K562 (cell line): ENCODE results near the gene GABARAPL1. TPM values are rescaled to one million over a fixed set of nuclear protein-coding genes. Genes with fewer than 3 reads are reported as not detected.

Experiments used
- CUX1 ChIP-seq: fragments of 200-800 bp; sonication (Bioruptor generic); IDR thresholded peaks from 2 replicates; pipeline ENCODE4 v1.6.1; 2016; ENCODE audit warnings: missing genetic modification characterization, missing compliant biosample characterization
- KLF6 ChIP-seq: fragments of 250-450 bp; sonication (Bioruptor Pico); IDR thresholded peaks from 2 replicates; pipeline ENCODE4 v1.4.0; 2020; ENCODE audit warnings: mild to moderate bottlenecking, moderate library complexity, borderline replicate concordance
- RBFOX2 ChIP-seq: fragments of 200-400 bp; formaldehyde crosslinking; IDR thresholded peaks from 2 replicates; pipeline ENCODE4 v1.6.1; 2017; ENCODE audit warnings: low read depth, mild to moderate bottlenecking, low read length, moderate library complexity
- RFX7 ChIP-seq: fragments of 250-450 bp; sonication (Bioruptor Pico); IDR thresholded peaks from 2 replicates; pipeline ENCODE4 v1.5.1; 2021; ENCODE audit warnings: mild to moderate bottlenecking
- ZBTB12 ChIP-seq: fragments of 250-450 bp; sonication (Bioruptor Pico); IDR thresholded peaks from 2 replicates; pipeline ENCODE4 v1.4.0; 2020
- ZC3H4 ChIP-seq: sonication (generic); formaldehyde crosslinking; IDR thresholded peaks from 2 replicates; pipeline ENCODE4 v1.9.0; 2021; ENCODE audit warnings: missing genetic modification reagents, borderline replicate concordance
- polyA plus RNA-seq, 8 experiments: library from polyadenylated mRNA; depleted of rRNA in 4 of 8; stranded (reverse) in 5 of 8; unstranded in 3 of 8; fragments of >200 nt; fragmentation: Nextera tagmentation in 2 of 8; fragmentation: Illumina TruSeq in 1 of 8; extraction: Ambion mirVana in 2 of 8; extraction: Trizol in 1 of 8; gene quantifications; 2 replicates each; pipeline versions ENCODE4 v1.2.1 to v1.2.3, GENCODE V29; 2011 to 2014; ENCODE audit warnings: inconsistent platforms in 1 of 8, missing spikeins in 1 of 8
- total RNA-seq, 7 experiments: library from RNA; depleted of rRNA in 6 of 7; stranded (reverse); fragments of >200 nt in 6 of 7; fragmentation: Illumina TruSeq in 2 of 7; extraction: Trizol in 2 of 7; gene quantifications; 2 replicates each; pipeline versions ENCODE4 v1.2.1 to v1.2.3, GENCODE V29; 2011 to 2021; ENCODE audit warnings: low replicate concordance in 1 of 7

GABARAPL1 gene
- total and polyA plus RNA-seq, 9 of the 15 experiments (the other 6 are each of a cell fraction or from before 2014, with no cell fraction given), result 2.3 to 15.9 (median 11.3) TPM

- no peak for TF ChIP-seq CUX1 (CRISPR knock-in tag)
- TF ChIP-seq RBFOX2, result no peak
- no peak for TF ChIP-seq RFX7 (CRISPR knock-in tag)
- TF ChIP-seq KLF6 (CRISPR knock-in tag), result no peak
- TF ChIP-seq ZBTB12 (CRISPR knock-in tag), result no peak
- TF ChIP-seq ZC3H4 (CRISPR knock-in tag), result no peak
These were observed 23.0 kb upstream of the GABARAPL1 start (continued) for GRCh38 chr12:10189653-10190052.
